Measurements from ENCODE around the gene IFT52. TPM values are rescaled to one million over a fixed set of nuclear protein-coding genes. Genes with fewer than 3 reads are reported as not detected.

IFT52 gene
- total and polyA plus RNA-seq, 2 experiments from 2014 or later: 21.8 to 39.8 TPM

DNA sequence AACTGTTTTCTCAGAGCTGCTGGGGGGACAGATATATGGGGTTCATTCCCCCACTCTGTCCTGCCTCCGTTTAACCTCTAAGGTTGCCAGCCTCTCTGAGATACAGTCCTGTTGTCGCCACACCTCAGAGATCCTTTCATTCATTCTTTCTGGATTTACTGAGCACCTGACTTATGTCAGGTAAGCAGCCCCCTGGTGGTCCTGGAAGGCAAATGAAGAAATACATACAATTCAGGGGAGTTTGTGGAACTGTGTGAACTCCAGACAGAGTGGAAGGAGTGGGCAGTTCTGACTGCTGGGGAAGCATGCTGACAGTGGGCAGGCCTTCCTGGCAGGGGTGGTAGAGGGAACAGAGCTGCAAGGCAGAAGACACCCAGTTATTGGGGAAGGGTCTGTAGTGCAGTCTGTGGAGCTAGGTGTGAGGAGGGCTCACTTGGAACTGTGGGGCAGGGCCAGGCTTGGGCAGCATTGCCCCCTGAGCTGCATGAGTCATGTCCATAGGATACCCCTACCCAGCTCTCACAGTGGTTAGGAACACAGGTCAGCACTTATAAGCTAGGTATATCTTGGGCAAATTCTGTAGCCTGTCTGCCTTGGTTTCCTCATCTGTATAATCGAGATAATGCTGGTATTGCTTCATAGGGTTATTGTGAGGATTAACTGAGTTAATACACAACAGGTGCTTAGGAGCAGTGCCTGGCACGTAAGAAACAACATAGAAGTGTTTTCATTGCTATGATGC is 44.7 kb upstream of the IFT52 start:
- H3K36me3 ChIP-seq (replicated peaks; ENCODE audit: insufficient read depth, low read depth): no peaks in the 10 kb centered on the region
- TF ChIP-seq, protein P1, sequence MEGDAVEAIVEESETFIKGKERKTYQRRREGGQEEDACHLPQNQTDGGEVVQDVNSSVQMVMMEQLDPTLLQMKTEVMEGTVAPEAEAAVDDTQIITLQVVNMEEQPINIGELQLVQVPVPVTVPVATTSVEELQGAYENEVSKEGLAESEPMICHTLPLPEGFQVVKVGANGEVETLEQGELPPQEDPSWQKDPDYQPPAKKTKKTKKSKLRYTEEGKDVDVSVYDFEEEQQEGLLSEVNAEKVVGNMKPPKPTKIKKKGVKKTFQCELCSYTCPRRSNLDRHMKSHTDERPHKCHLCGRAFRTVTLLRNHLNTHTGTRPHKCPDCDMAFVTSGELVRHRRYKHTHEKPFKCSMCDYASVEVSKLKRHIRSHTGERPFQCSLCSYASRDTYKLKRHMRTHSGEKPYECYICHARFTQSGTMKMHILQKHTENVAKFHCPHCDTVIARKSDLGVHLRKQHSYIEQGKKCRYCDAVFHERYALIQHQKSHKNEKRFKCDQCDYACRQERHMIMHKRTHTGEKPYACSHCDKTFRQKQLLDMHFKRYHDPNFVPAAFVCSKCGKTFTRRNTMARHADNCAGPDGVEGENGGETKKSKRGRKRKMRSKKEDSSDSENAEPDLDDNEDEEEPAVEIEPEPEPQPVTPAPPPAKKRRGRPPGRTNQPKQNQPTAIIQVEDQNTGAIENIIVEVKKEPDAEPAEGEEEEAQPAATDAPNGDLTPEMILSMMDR (IDR thresholded peaks at IDR 0.05; ENCODE audit: poor library complexity): no peak
- TF ChIP-seq EZH2phosphoT487 (IDR thresholded peaks at IDR 0.05; ENCODE audit: low read depth, severe bottlenecking, unreplicated experiment) (no peak), EZH2 (IDR thresholded peaks at IDR 0.05; ENCODE audit: borderline replicate concordance) (no peak)
- no peaks in the 10 kb centered on the region for H4K20me1 ChIP-seq (ENCODE audit: insufficient read depth, poor library complexity, severe bottlenecking)
- H3K4me3 ChIP-seq: no peak overlapping the region
- H3K27ac ChIP-seq: no peak overlapping the region
- 92% methylated on average over 4 of the region's 4 CpGs for WGBS (ENCODE audit: low lambda C conversion rate, missing lambda C conversion rate)
- H3K9me3 ChIP-seq (ENCODE audit: low read depth): no peaks in the 10 kb centered on the region
- no peaks in the 10 kb centered on the region for H3K9me2 ChIP-seq (replicated peaks; ENCODE audit: insufficient read depth)
- H3K4me1 ChIP-seq (ENCODE audit: insufficient read depth): no peaks in the 10 kb centered on the region
- DNase-seq (ENCODE audit: low spot score): no peak
- H3K79me2 ChIP-seq: no peaks in the 10 kb centered on the region
- H3K4me2 ChIP-seq: no peak overlapping the region
- H2AFZ ChIP-seq: no peak overlapping the region
- no peaks in the 10 kb centered on the region for H3K27me3 ChIP-seq

DNA sequence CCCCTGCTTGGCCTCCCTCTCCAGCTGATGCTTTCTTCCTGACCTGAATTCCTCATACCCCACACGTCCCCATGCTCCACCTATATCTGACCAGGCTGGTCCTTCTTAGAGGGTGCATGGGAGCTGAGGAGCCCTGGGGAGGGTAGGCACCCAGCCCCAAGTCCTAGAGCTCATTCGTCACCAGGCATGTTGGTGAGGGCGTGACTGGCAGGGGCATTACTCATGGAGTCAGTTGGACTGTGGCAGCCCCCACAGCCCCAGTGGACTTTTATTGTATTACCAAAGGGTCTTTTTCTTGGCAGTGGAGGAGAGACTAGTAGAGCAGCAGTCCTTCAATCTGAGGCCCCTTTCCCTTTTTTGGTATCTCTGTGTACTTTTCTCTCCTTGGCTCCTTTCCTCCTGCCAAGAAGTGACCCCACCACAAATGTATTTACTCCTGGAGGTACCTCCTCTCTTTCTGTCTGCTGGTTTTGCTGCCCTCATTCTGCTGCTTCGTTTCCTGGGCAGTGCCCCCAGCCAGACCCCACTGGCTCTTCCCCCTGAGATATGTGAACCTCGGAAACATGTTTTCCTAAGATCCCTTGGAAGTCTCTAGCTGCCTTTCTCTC is 42.4 kb upstream of the IFT52 start:
- Histone ChIP-seq H3K36me3 (replicated peaks; ENCODE audit: insufficient read depth, low read depth) (no peaks in the 10 kb centered on the region), H3K27ac (no peak overlapping the region), H3K9me2 (replicated peaks; ENCODE audit: insufficient read depth) (no peaks in the 10 kb centered on the region), H3K4me1 (ENCODE audit: insufficient read depth) (no peaks in the 10 kb centered on the region), H3K79me2 (no peaks in the 10 kb centered on the region), H3K27me3 (no peaks in the 10 kb centered on the region), H3K9me3 (ENCODE audit: low read depth) (no peaks in the 10 kb centered on the region), H3K4me3 (no peak overlapping the region), H2AFZ (no peak overlapping the region), H4K20me1 (ENCODE audit: insufficient read depth, poor library complexity, severe bottlenecking) (no peaks in the 10 kb centered on the region), H3K4me2 (no peak overlapping the region)
- DNase-seq (ENCODE audit: low spot score): no peak
- TF ChIP-seq, protein P1 (IDR thresholded peaks at IDR 0.05; ENCODE audit: poor library complexity): no peak
- TF ChIP-seq EZH2phosphoT487 (IDR thresholded peaks at IDR 0.05; ENCODE audit: low read depth, severe bottlenecking, unreplicated experiment): no peak
- TF ChIP-seq EZH2 (IDR thresholded peaks at IDR 0.05; ENCODE audit: borderline replicate concordance): no peak
- 77% methylated on average over 5 of the region's 5 CpGs for WGBS (ENCODE audit: low lambda C conversion rate, missing lambda C conversion rate)

DNA sequence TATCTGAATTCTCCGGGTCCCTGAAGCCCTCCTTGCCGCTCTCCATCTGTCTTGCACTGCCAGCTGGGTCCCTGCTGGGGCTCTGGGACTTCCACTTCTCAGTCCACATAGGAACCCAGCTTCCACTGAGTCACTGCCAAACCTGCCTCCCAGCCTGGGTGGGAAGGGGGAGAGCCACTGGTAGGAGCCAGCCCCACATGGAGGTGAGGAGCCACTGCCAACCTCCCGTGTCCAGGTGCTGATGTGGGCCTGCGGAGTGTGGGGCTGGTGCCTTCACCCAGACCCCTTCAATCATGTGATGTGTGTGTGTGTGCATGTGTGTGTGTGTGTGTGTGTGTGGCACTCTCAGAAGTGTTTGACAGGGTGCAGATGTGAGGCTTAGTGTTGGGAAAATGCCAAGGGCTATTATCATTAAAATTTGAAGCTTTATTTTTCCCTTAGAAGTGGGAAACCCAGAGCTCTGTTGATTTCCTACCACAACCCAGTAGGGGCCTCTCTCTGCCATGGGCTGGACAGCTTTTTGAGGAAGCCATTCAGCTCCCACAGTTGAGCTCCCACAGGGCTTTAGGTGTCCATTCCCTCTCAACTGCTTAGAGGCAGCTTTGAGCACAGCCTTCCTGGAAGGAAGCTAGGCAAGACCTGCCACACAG is 41.2 kb upstream of the IFT52 start:
- no peak for DNase-seq (ENCODE audit: low spot score)
- H3K4me2 ChIP-seq: no peak overlapping the region
- H3K4me3 ChIP-seq: no peak overlapping the region
- no peaks in the 10 kb centered on the region for H3K36me3 ChIP-seq (replicated peaks; ENCODE audit: insufficient read depth, low read depth)
- H4K20me1 ChIP-seq (ENCODE audit: insufficient read depth, poor library complexity, severe bottlenecking): no peaks in the 10 kb centered on the region
- no peaks in the 10 kb centered on the region for H3K9me3 ChIP-seq (ENCODE audit: low read depth)
- no peaks in the 10 kb centered on the region for H3K79me2 ChIP-seq
- no peaks in the 10 kb centered on the region for H3K27me3 ChIP-seq
- TF ChIP-seq EZH2 (IDR thresholded peaks at IDR 0.05; ENCODE audit: borderline replicate concordance): no peak
- TF ChIP-seq EZH2phosphoT487 (IDR thresholded peaks at IDR 0.05; ENCODE audit: low read depth, severe bottlenecking, unreplicated experiment): no peak
- TF ChIP-seq, protein P1 (IDR thresholded peaks at IDR 0.05; ENCODE audit: poor library complexity): no peak
- no peaks in the 10 kb centered on the region for H3K9me2 ChIP-seq (replicated peaks; ENCODE audit: insufficient read depth)
- H2AFZ ChIP-seq: no peak overlapping the region
- 96% methylated on average over 4 of the region's 4 CpGs for WGBS (ENCODE audit: low lambda C conversion rate, missing lambda C conversion rate)
- no peaks in the 10 kb centered on the region for H3K4me1 ChIP-seq (ENCODE audit: insufficient read depth)
- no peak overlapping the region for H3K27ac ChIP-seq

Measured in hepatocyte (in vitro differentiated cells).